ENCODE results near the gene PPIL6.
"Not testable (repeated sequence)": the region's sequence is repeated elsewhere in the genome, so short reads cannot be mapped to it uniquely, and the experiment has no call there.

Gene PPIL6

GRCh38 chr6:109466212-109466923 is 25.9 kb upstream of the PPIL6 start:
- DNase-seq, result no peak

GRCh38 chr6:109465772-109466171 is 25.3 kb upstream of the PPIL6 start:
- DNase-seq, result no peak

GRCh38 chr6:109461733-109462526 is 21.5 kb upstream of the PPIL6 start:
- DNase-seq, result no peak

GRCh38 chr6:109461205-109461604 is 20.8 kb upstream of the PPIL6 start:
- DNase-seq, result not testable (repeated sequence)

GRCh38 chr6:109460161-109460829 is 19.9 kb upstream of the PPIL6 start:
- no peak for DNase-seq

GRCh38 chr6:109458774-109459531 is 18.5 kb upstream of the PPIL6 start:
- DNase-seq, result peak; percentile 85 to 91 (median 89)

GRCh38 chr6:109457562-109457996 is 17.2 kb upstream of the PPIL6 start:
- no peak for DNase-seq

- DNase-seq, result no peak
Observed at GRCh38 chr6:109456710-109457561, 16.5 kb upstream of the PPIL6 start.

GRCh38 chr6:109456111-109456583 is 15.7 kb upstream of the PPIL6 start:
- no peak for DNase-seq

- DNase-seq, result peak; percentile 75 to 88 (median 79)
Observed at GRCh38 chr6:109455437-109456110, 15.1 kb upstream of the PPIL6 start, which contains the start of gene MICAL1. MICAL1 (minus strand) TSS chr6:109455772; CDS start chr6:109454196, 1,576 bp downstream.

GRCh38 chr6:109454496-109455436 is 14.3 kb upstream of the PPIL6 start:
- DNase-seq, result peak; percentile 68 to 81 (median 77)

GRCh38 chr6:109453594-109454495 is 13.4 kb upstream of the PPIL6 start:
- no peak for DNase-seq

- no peak for DNase-seq
Observed at GRCh38 chr6:109453156-109453555, 12.7 kb upstream of the PPIL6 start.

- no peak for DNase-seq
Observed at GRCh38 chr6:109452181-109452580, 11.8 kb upstream of the PPIL6 start.

GRCh38 chr6:109451376-109451775 is 10.9 kb upstream of the PPIL6 start:
- no peak for DNase-seq

GRCh38 chr6:109450801-109451200 is 10.4 kb upstream of the PPIL6 start:
- DNase-seq, result no peak

- DNase-seq, result no peak
Observed at GRCh38 chr6:109449795-109450673, 9.6 kb upstream of the PPIL6 start.

Data from suppressor macrophage treated with lipopolysaccharide for 1 hour (primary cell).